PC-3 (cell line): ENCODE results near the gene DPPA5. TPM values are rescaled to one million over a fixed set of nuclear protein-coding genes. Genes with fewer than 3 reads are reported as not detected.
A peak's percentile ranks its signal among the peaks of the same experiment; 100 is the strongest.
"Not testable (repeated sequence)": the region's sequence is repeated elsewhere in the genome, so short reads cannot be mapped to it uniquely, and the experiment has no call there.

Experiments used
- ATAC-seq: fragments of 200-7000 bp; cut with Tn5 transposase; 2 replicates; pipeline ENCODE4 v1.9.1; 2020; ENCODE audit warnings: mild to moderate bottlenecking, moderate library complexity
- BruUV-seq: library from RNA; stranded (reverse); fragments of 400-500 nt; replicated peaks from 2 replicates; lab custom pipeline; 2021; lab: Mats Ljungman, UMichigan
- CTCF ChIA-PET: fragments of 300-600 bp; sonication (Branson Sonifier 250); formaldehyde crosslinking; loops from one replicate; lab custom pipeline; 2022; ENCODE audit warnings: antibody characterized with exemption; lab: Charles Lee
- POLR2A ChIA-PET: fragments of 300-600 bp; sonication (Branson Sonifier 250); formaldehyde crosslinking; loops from one replicate; lab custom pipeline; 2022; ENCODE audit warnings: antibody characterized with exemption; ENCODE audit not compliant: unreplicated experiment; lab: Charles Lee
- DNase-seq: peaks from one replicate; pipeline ENCODE4 v3.0.0-alpha.2; 2015
- H2AFZ ChIP-seq: fragments of 300-600 bp; sonication (generic); 2 replicates; pipeline ENCODE4 v1.6.0; 2016; ENCODE audit warnings: antibody characterized with exemption, low read length
- H3F3A ChIP-seq: fragments of 300-600 bp; sonication (generic); one replicate; pipeline ENCODE4 v1.6.0; 2017; ENCODE audit warnings: antibody characterized with exemption, low read length, control low read depth, mild to moderate bottlenecking; ENCODE audit not compliant: unreplicated experiment
- H3K27ac ChIP-seq: fragments of 300-600 bp; sonication (generic); 2 replicates; pipeline ENCODE4 v1.5.1; 2016; ENCODE audit warnings: mild to moderate bottlenecking, low read length
- H3K27me3 ChIP-seq: fragments of 300-600 bp; sonication (generic); 2 replicates; pipeline ENCODE4 v1.6.1; 2016; ENCODE audit warnings: low read length, mixed read lengths
- H3K36me3 ChIP-seq: fragments of 300-600 bp; sonication (generic); 2 replicates; pipeline ENCODE4 v1.6.1; 2016; ENCODE audit warnings: low read depth, mixed run types, low read length, mixed read lengths
- H3K4me1 ChIP-seq: fragments of 300-600 bp; sonication (generic); 2 replicates; pipeline ENCODE4 v1.5.1; 2016; ENCODE audit warnings: low read length; ENCODE audit not compliant: insufficient read depth
- H3K4me2 ChIP-seq: fragments of 300-600 bp; sonication (generic); 2 replicates; pipeline ENCODE4 v1.6.0; 2016; ENCODE audit warnings: low read length
- H3K4me3 ChIP-seq: fragments of 300-600 bp; sonication (generic); 2 replicates; pipeline ENCODE4 v1.5.1; 2016; ENCODE audit warnings: mild to moderate bottlenecking, low read length, mixed read lengths
- H3K79me2 ChIP-seq: fragments of 300-600 bp; sonication (generic); 2 replicates; pipeline ENCODE4 v1.6.1; 2017; ENCODE audit warnings: low read length, mixed read lengths
- H3K9ac ChIP-seq: fragments of 300-600 bp; sonication (generic); 2 replicates; pipeline ENCODE4 v1.6.0; 2016; ENCODE audit warnings: mild to moderate bottlenecking, low read length
- H3K9me2 ChIP-seq: fragments of 300-600 bp; sonication (generic); replicated peaks from 2 replicates; pipeline ENCODE4 v1.6.1; 2016; ENCODE audit warnings: mixed run types, low read length, mixed read lengths
- H3K9me3 ChIP-seq: fragments of 300-600 bp; sonication (generic); 2 replicates; pipeline ENCODE4 v1.6.1; 2016; ENCODE audit warnings: low read length, mixed read lengths
- H4K20me1 ChIP-seq: fragments of 300-600 bp; sonication (generic); 2 replicates; pipeline ENCODE4 v1.6.1; 2016; ENCODE audit warnings: low read length, mixed read lengths
- EZH2 ChIP-seq: fragments of 300-600 bp; sonication (generic); IDR thresholded peaks from one replicate; pipeline ENCODE4 v1.6.1; 2017; ENCODE audit warnings: antibody characterized with exemption, mild to moderate bottlenecking, low read length; ENCODE audit not compliant: unreplicated experiment
- EZH2phosphoT487 ChIP-seq: fragments of 300-600 bp; sonication (generic); IDR thresholded peaks from 2 replicates; pipeline ENCODE4 v1.6.1; 2018; ENCODE audit warnings: mild to moderate bottlenecking, antibody characterized with exemption, low read length, borderline replicate concordance
- intact Hi-C: fragments of 100-400 bp; cut with micrococcal nuclease; formaldehyde crosslinking; loops from 2 replicates; pipeline ENCODE4 v1.9.0; 2023
- total RNA-seq: library from RNA; depleted of rRNA; stranded (reverse); fragments of >200 nt; gene quantifications from 2 replicates; pipeline ENCODE4 v1.2.3, GENCODE V29; 2014
- TF ChIP-seq, protein P1 (sequence below): fragments of 300-600 bp; sonication (generic); conservative IDR thresholded peaks from 2 replicates; pipeline ENCODE4 v1.5.1; 2017; ENCODE audit warnings: antibody characterized with exemption, low read depth, mild to moderate bottlenecking, low read length

The DPPA5 gene
- total RNA-seq, 1 experiment from 2014 or later = not detected

DNA sequence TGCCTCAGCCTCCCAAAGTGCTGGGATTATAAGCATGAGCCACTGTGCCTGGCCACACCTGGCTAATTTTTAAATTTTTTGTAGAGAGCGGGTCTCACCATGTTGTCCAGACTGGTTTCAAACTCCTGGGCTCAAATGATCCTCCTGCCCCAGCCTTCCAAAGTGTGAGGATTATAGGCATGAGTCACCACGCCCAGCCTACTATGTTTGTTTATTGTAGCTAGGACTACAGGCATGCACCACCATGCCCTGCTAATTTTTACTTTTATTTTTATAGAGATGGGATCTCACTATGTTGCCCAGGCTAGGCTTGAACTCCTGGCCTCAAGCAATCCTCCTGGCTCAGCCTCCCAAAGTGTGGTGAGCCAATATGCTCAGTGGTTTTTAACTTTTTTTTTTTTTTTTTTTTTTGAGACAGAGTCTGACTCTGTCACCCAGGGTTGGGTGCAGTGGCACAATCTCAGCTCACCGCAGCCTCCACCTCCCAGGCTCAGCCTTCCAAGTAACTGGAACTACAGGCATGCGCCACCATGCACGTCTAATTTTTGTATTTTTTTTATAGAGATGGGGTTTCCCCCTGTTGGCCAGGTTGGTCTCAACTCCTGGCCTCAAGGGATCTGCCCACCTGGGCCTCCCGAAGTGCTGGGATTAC lies 28.5 kb upstream of the DPPA5 start:
- Histone ChIP-seq H3K36me3 (no peaks in the 10 kb centered on the region), H3K9me3 (no peaks in the 10 kb centered on the region), H3K79me2 (no peaks in the 10 kb centered on the region), H3K27ac (no peak overlapping the region), H4K20me1 (no peaks in the 10 kb centered on the region), H3K9me2 (no peaks in the 10 kb centered on the region), H3F3A (no peaks in the 10 kb centered on the region), H3K9ac (no peak overlapping the region), H3K4me1 (no peaks in the 10 kb centered on the region), H3K4me3 (no peak overlapping the region), H2AFZ (no peak overlapping the region), H3K27me3 (no peaks in the 10 kb centered on the region), H3K4me2 (no peak overlapping the region)
- DNase-seq = peak; percentile 37
- TF ChIP-seq EZH2phosphoT487 (no peak), EZH2 (no peak)
- TF ChIP-seq, protein P1, sequence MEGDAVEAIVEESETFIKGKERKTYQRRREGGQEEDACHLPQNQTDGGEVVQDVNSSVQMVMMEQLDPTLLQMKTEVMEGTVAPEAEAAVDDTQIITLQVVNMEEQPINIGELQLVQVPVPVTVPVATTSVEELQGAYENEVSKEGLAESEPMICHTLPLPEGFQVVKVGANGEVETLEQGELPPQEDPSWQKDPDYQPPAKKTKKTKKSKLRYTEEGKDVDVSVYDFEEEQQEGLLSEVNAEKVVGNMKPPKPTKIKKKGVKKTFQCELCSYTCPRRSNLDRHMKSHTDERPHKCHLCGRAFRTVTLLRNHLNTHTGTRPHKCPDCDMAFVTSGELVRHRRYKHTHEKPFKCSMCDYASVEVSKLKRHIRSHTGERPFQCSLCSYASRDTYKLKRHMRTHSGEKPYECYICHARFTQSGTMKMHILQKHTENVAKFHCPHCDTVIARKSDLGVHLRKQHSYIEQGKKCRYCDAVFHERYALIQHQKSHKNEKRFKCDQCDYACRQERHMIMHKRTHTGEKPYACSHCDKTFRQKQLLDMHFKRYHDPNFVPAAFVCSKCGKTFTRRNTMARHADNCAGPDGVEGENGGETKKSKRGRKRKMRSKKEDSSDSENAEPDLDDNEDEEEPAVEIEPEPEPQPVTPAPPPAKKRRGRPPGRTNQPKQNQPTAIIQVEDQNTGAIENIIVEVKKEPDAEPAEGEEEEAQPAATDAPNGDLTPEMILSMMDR = no peak
- intact Hi-C loops = no loop called here
- POLR2A ChIA-PET = no interaction called here
- CTCF ChIA-PET = no interaction called here
- ATAC-seq = no peak
- no TSS peak for BruUV-seq

DNA sequence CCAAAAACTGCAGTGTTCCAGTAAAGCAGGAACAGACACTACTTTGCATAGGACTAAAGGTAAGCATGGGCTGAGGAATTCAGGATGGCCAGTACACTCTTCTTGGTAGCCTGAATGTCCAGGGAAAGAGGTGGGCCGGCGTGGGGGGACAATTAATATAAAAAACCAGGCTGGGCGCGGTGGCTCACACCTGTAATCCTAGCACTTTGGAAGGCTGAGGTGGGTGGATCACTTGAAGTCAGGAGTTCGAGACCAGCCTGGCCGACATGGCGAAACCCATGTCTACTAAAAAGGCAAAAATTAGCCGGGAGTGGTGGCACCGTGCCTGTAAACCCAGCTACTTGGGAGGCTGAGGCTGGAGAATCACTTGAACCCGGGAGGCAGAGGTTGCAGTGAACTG lies 27.5 kb upstream of the DPPA5 start:
- H3K36me3 ChIP-seq, H3K27me3 ChIP-seq, H3K4me2 ChIP-seq, BruUV-seq, H3K9ac ChIP-seq, ATAC-seq, H3F3A ChIP-seq, H2AFZ ChIP-seq, intact Hi-C loops, H3K4me3 ChIP-seq, H3K9me3 ChIP-seq, H4K20me1 ChIP-seq, H3K27ac ChIP-seq, H3K4me1 ChIP-seq, POLR2A ChIA-PET, DNase-seq, CTCF ChIA-PET, H3K79me2 ChIP-seq, H3K9me2 ChIP-seq: not testable (repeated sequence)

DNA sequence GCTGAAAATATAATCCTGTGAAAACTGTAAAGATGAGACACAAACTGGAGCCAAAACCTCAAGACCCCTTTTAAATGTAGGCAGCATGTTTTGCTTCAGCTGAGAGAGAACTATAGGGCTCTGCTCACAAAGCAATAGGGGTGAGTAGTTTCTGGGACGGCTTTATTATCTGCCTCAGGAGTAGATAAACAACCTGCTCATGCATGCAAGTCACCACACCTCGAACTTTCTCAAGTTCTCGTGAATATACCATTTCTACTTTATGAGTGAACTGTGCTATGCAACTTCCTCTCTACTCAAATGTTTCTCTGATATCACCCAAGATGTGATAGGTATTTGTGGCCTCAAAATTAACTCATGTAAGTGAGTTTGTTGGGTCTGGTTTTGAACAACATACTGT lies 23.1 kb upstream of the DPPA5 start:
- DNase-seq = no peak
- no TSS peak for BruUV-seq
- ChIA-PET POLR2A (no interaction called here), CTCF (interaction anchor here (0.6 kb wide), 1 partner anchor 12 kb away, joined by 3 read pairs; no protein-coding TSS in a partner anchor)
- Histone ChIP-seq H4K20me1 (no peaks in the 10 kb centered on the region), H3K36me3 (no peaks in the 10 kb centered on the region), H3K4me3 (no peak overlapping the region), H3K79me2 (no peaks in the 10 kb centered on the region), H3K4me1 (no peaks in the 10 kb centered on the region), H3K27ac (no peak overlapping the region), H3F3A (no peaks in the 10 kb centered on the region), H3K9me3 (no peaks in the 10 kb centered on the region), H3K9me2 (no peaks in the 10 kb centered on the region), H2AFZ (no peak overlapping the region), H3K4me2 (no peak overlapping the region), H3K27me3 (no peaks in the 10 kb centered on the region), H3K9ac (no peak overlapping the region)
- TF ChIP-seq, protein P1 = no peak
- TF ChIP-seq EZH2phosphoT487 (no peak), EZH2 (no peak)
- no peak for ATAC-seq
- intact Hi-C loops = no loop called here
